GM19035 (cell line): Measurements from ENCODE around the gene FSTL1.

Experiments used
- ATAC-seq: cut with Tn5 transposase; IDR thresholded peaks from one replicate; pipeline ENCODE4 v1.9.1; 2021; ENCODE audit not compliant: unreplicated experiment

Gene FSTL1

GRCh38 chr3:120364101-120364500, 86.7 kb downstream of the FSTL1 start:
- no peak for ATAC-seq

- no peak for ATAC-seq
Measured at GRCh38 chr3:120357807-120358206, 93.0 kb downstream of the FSTL1 start.

- no peak for ATAC-seq
Measured at GRCh38 chr3:120355486-120355885, 95.3 kb downstream of the FSTL1 start.

- ATAC-seq: no peak
Measured at GRCh38 chr3:120353463-120353862, 97.3 kb downstream of the FSTL1 start.

- ATAC-seq: no peak
Measured at GRCh38 chr3:120352017-120352416, 98.8 kb downstream of the FSTL1 start.

GRCh38 chr3:120350401-120350941, 100.3 kb downstream of the FSTL1 start:
- ATAC-seq: no peak

- no peak for ATAC-seq
Measured at GRCh38 chr3:120349855-120350125, 101.0 kb downstream of the FSTL1 start.

- peak; percentile 91 for ATAC-seq
Measured at GRCh38 chr3:120348991-120349854, 101.6 kb downstream of the FSTL1 start, which contains the start of gene LRRC58. LRRC58 (minus strand) TSS chr3:120349354; CDS start chr3:120349243, 111 bp downstream.

- ATAC-seq: peak; percentile 46
Measured at GRCh38 chr3:120348065-120348990, 102.5 kb downstream of the FSTL1 start.

GRCh38 chr3:120344349-120344748, 106.4 kb downstream of the FSTL1 start:
- ATAC-seq: no peak
